H9 (cell line): ENCODE data around the gene DNAAF1. TPM values are rescaled to one million over a fixed set of nuclear protein-coding genes. Genes with fewer than 3 reads are reported as not detected.

Experiments used
- DNase-seq: peaks from one replicate; pipeline ENCODE4 v3.0.0-alpha.2; 2017
- H2AFZ ChIP-seq: one replicate; pipeline ENCODE4 v1.6.1; 2013; ENCODE audit warnings: mild to moderate bottlenecking, low read length, control low read depth, moderate library complexity
- H2AK5ac ChIP-seq: 2 replicates; pipeline ENCODE4 v1.6.1; 2013; ENCODE audit warnings: low read length, control low read depth, mixed read lengths; ENCODE audit not compliant: insufficient read length
- H2BK120ac ChIP-seq: one replicate; pipeline ENCODE4 v1.6.1; 2013; ENCODE audit warnings: low read depth, mild to moderate bottlenecking, low read length, control low read depth, inconsistent platforms; ENCODE audit not compliant: poor library complexity, severe bottlenecking
- H2BK12ac ChIP-seq: 2 replicates; pipeline ENCODE4 v1.6.1; 2013; ENCODE audit warnings: low read length, control low read depth, mixed read lengths, low read depth; ENCODE audit not compliant: insufficient read length
- H2BK15ac ChIP-seq: 2 replicates; pipeline ENCODE4 v1.6.1; 2013; ENCODE audit warnings: low read depth, low read length, control low read depth
- H2BK20ac ChIP-seq: one replicate; pipeline ENCODE4 v1.6.1; 2013; ENCODE audit warnings: low read depth, mild to moderate bottlenecking, low read length, control low read depth, inconsistent platforms; ENCODE audit not compliant: poor library complexity, severe bottlenecking
- H2BK5ac ChIP-seq: 2 replicates; pipeline ENCODE4 v1.6.1; 2013; ENCODE audit warnings: low read length, control low read depth, mixed read lengths; ENCODE audit not compliant: insufficient read length
- H3K14ac ChIP-seq: 2 replicates; pipeline ENCODE4 v1.6.1; 2013; ENCODE audit warnings: low read length, control low read depth; ENCODE audit not compliant: insufficient read depth
- H3K18ac ChIP-seq: 2 replicates; pipeline ENCODE4 v1.6.1; 2013; ENCODE audit warnings: low read depth, mild to moderate bottlenecking, mixed read lengths, low read length, control low read depth; ENCODE audit not compliant: insufficient read length
- H3K23ac ChIP-seq: 2 replicates; pipeline ENCODE4 v1.6.1; 2013; ENCODE audit warnings: low read length, control low read depth, mixed read lengths, low read depth; ENCODE audit not compliant: insufficient read length
- H3K23me2 ChIP-seq: 2 replicates; pipeline ENCODE4 v1.6.1; 2013; ENCODE audit warnings: low read depth, mild to moderate bottlenecking, mixed read lengths, low read length, control low read depth; ENCODE audit not compliant: insufficient read length, poor library complexity, severe bottlenecking
- H3K27ac ChIP-seq: 2 replicates; pipeline ENCODE4 v1.5.1; 2013; ENCODE audit warnings: low read length, control low read depth, mixed read lengths, low read depth; ENCODE audit not compliant: insufficient read length
- H3K27me3 ChIP-seq: 2 replicates; pipeline ENCODE4 v1.6.1; 2013; ENCODE audit warnings: low read length, control low read depth, inconsistent platforms; ENCODE audit not compliant: insufficient read depth
- H3K4ac ChIP-seq: 2 replicates; pipeline ENCODE4 v1.6.1; 2013; ENCODE audit warnings: low read depth, mild to moderate bottlenecking, control low read depth, inconsistent platforms, low read length, moderate library complexity
- H3K4me1 ChIP-seq: 2 replicates; pipeline ENCODE4 v1.6.1; 2013; ENCODE audit warnings: low read length, control low read depth, inconsistent platforms; ENCODE audit not compliant: insufficient read depth
- H3K4me2 ChIP-seq: 2 replicates; pipeline ENCODE4 v1.6.1; 2013; ENCODE audit warnings: low read length, control low read depth, mixed read lengths; ENCODE audit not compliant: insufficient read length, insufficient read depth
- H3K56ac ChIP-seq: 2 replicates; pipeline ENCODE4 v1.6.1; 2013; ENCODE audit warnings: low read depth, mild to moderate bottlenecking, mixed read lengths, low read length, control low read depth; ENCODE audit not compliant: insufficient read length
- H3K79me1 ChIP-seq: 2 replicates; pipeline ENCODE4 v1.6.1; 2013; ENCODE audit warnings: low read depth, mild to moderate bottlenecking, moderate library complexity, low read length, control low read depth, inconsistent platforms; ENCODE audit not compliant: insufficient read depth, poor library complexity, severe bottlenecking
- H3K79me2 ChIP-seq: 2 replicates; pipeline ENCODE4 v1.6.1; 2013; ENCODE audit warnings: low read length, control low read depth, inconsistent platforms; ENCODE audit not compliant: insufficient read depth
- H3K9ac ChIP-seq: 2 replicates; pipeline ENCODE4 v1.6.1; 2013; ENCODE audit warnings: low read length, control low read depth, mixed read lengths; ENCODE audit not compliant: insufficient read length; ENCODE audit errors: extremely low read depth
- H3K9me3 ChIP-seq: one replicate; pipeline ENCODE4 v1.6.1; 2013; ENCODE audit warnings: low read depth, low read length, inconsistent platforms; ENCODE audit not compliant: control insufficient read depth
- H3T11ph ChIP-seq: one replicate; pipeline ENCODE4 v1.6.1; 2013; ENCODE audit warnings: mild to moderate bottlenecking, low read length, control low read depth, inconsistent platforms
- H4K20me1 ChIP-seq: one replicate; pipeline ENCODE4 v1.6.1; 2013; ENCODE audit not compliant: control insufficient read depth, insufficient read length, insufficient read depth
- H4K5ac ChIP-seq: 2 replicates; pipeline ENCODE4 v1.6.1; 2013; ENCODE audit warnings: low read depth, mild to moderate bottlenecking, mixed read lengths, low read length, control low read depth; ENCODE audit not compliant: insufficient read length
- H4K8ac ChIP-seq: replicated peaks from 2 replicates; pipeline ENCODE4 v1.6.1; 2013; ENCODE audit warnings: low read length, control low read depth, mixed read lengths, low read depth; ENCODE audit not compliant: insufficient read length
- H4K91ac ChIP-seq: 2 replicates; pipeline ENCODE4 v1.6.1; 2013; ENCODE audit warnings: low read depth, mild to moderate bottlenecking, moderate library complexity, mixed read lengths, low read length, control low read depth; ENCODE audit not compliant: insufficient read length
- H3K27ac Mint-ChIP-seq, 3 experiments: 2 replicates in 2 of 3; 3 replicates in 1 of 3; pipeline ENCODE4 v1.8.0; 2020 to 2021; ENCODE audit warnings: mixed read lengths in 3 of 3, mild to moderate bottlenecking in 1 of 3, moderate library complexity in 1 of 3
- H3K27me3 Mint-ChIP-seq: 2 replicates; pipeline ENCODE4 v1.8.0; 2021; ENCODE audit warnings: low read depth, mild to moderate bottlenecking, moderate library complexity, mixed read lengths
- H3K36me3 Mint-ChIP-seq, 3 experiments: 2 replicates in 2 of 3; 3 replicates in 1 of 3; pipeline ENCODE4 v1.8.0; 2020 to 2021; ENCODE audit warnings: low read depth in 3 of 3, mixed read lengths in 3 of 3; ENCODE audit not compliant: insufficient read depth in 1 of 3
- H3K4me1 Mint-ChIP-seq, 2 experiments: 2 replicates each; pipeline ENCODE4 v1.8.0; 2020; ENCODE audit warnings: mixed read lengths in 2 of 2
- H3K4me3 Mint-ChIP-seq, 2 experiments: 2 replicates in 1 of 2; 3 replicates in 1 of 2; pipeline ENCODE4 v1.8.0; 2020 to 2021; ENCODE audit warnings: mild to moderate bottlenecking in 2 of 2, mixed read lengths in 2 of 2, moderate library complexity in 1 of 2
- H3K9me3 Mint-ChIP-seq, 2 experiments: 2 replicates in 1 of 2; 3 replicates in 1 of 2; pipeline ENCODE4 v1.8.0; 2020; ENCODE audit warnings: mild to moderate bottlenecking in 2 of 2, mixed read lengths in 2 of 2, moderate library complexity in 1 of 2
- CTCF ChIP-seq: fragments of 200-600 bp; sonication (generic); conservative IDR thresholded peaks from 3 replicates; pipeline ENCODE4 v1.8.0; 2021; ENCODE audit warnings: antibody characterized with exemption, mild to moderate bottlenecking
- WGBS: extraction: QIAGEN DNeasy Blood & Tissue Kit; methylation state at CpG from one replicate; pipeline ENCODE4 v1.1.7; 2013; ENCODE audit warnings: missing lambda C conversion rate, low lambda C conversion rate, mixed read lengths; ENCODE audit not compliant: insufficient read length; ENCODE audit errors: extremely low coverage; 5-methylcytosine and 5-hydroxymethylcytosine counted together
- total RNA-seq: library from RNA; stranded (reverse); gene quantifications from 2 replicates; pipeline ENCODE4 v1.2.1, GENCODE V29; 2021

DNAAF1 gene
- total RNA-seq, 1 experiment from 2014 or later: not detected

- Histone ChIP-seq H3K9ac (no peak overlapping the region), H4K8ac (no peak overlapping the region), H3K79me1 (peaks cover 6% of the 10 kb centered on the region), H3K27ac (no peak overlapping the region), H4K91ac (no peak overlapping the region), H2AFZ (no peak overlapping the region), H4K5ac (no peak overlapping the region), H3T11ph (no peak overlapping the region), H3K56ac (no peak overlapping the region), H2BK15ac (no peak overlapping the region), H3K23me2 (peaks cover 5% of the 10 kb centered on the region), H4K20me1 (no peaks in the 10 kb centered on the region), H3K23ac (no peak overlapping the region), H2AK5ac (no peak overlapping the region), H3K4me1 (no peaks in the 10 kb centered on the region), H3K4me2 (no peak overlapping the region), H3K9me3 (no peaks in the 10 kb centered on the region), H2BK5ac (no peak overlapping the region), H2BK120ac (no peak overlapping the region), H3K18ac (no peak overlapping the region), H2BK12ac (no peak overlapping the region), H3K14ac (no peak overlapping the region), H3K79me2 (peaks cover 6% of the 10 kb centered on the region; the same call in 1 of the 2 replicates), H3K4ac (no peak overlapping the region), H2BK20ac (no peak overlapping the region), H3K27me3 (no peaks in the 10 kb centered on the region)
- peaks cover 8 to 13% of the 10 kb centered on the region in 2 experiments for H3K4me1 Mint-ChIP-seq
- H3K36me3 Mint-ChIP-seq: peaks cover 14 to 65% (median 61%) of the 10 kb centered on the region in 3 experiments; a peak in 6 of 7 replicates
- no CpG with 5 or more reads among the region's 41 CpGs for WGBS
- DNase-seq: no peak
- no peak overlapping the region for H3K4me3 Mint-ChIP-seq
- TF ChIP-seq CTCF: no peak
- peaks cover 2% of the 10 kb centered on the region; the same call in 1 of the 2 replicates for H3K27me3 Mint-ChIP-seq
- H3K9me3 Mint-ChIP-seq: no peaks in the 10 kb centered on the region
- H3K27ac Mint-ChIP-seq: no peak overlapping the region
These were observed 36.2 kb downstream of the DNAAF1 start for GRCh38 chr16:84181144-84181915.
